HG03342 (cell line): ENCODE data around the gene PPA1.
"Not testable (repeated sequence)": the region's sequence is repeated elsewhere in the genome, so short reads cannot be mapped to it uniquely, and the experiment has no call there.

Experiments used
- ATAC-seq: cut with Tn5 transposase; IDR thresholded peaks from one replicate; pipeline ENCODE4 v1.9.1; 2021; ENCODE audit warnings: mild to moderate bottlenecking, moderate library complexity; ENCODE audit not compliant: unreplicated experiment

PPA1 gene

GRCh38 chr10:70255329-70256299 lies 22.4 kb upstream of the PPA1 start:
- no peak for ATAC-seq

DNA sequence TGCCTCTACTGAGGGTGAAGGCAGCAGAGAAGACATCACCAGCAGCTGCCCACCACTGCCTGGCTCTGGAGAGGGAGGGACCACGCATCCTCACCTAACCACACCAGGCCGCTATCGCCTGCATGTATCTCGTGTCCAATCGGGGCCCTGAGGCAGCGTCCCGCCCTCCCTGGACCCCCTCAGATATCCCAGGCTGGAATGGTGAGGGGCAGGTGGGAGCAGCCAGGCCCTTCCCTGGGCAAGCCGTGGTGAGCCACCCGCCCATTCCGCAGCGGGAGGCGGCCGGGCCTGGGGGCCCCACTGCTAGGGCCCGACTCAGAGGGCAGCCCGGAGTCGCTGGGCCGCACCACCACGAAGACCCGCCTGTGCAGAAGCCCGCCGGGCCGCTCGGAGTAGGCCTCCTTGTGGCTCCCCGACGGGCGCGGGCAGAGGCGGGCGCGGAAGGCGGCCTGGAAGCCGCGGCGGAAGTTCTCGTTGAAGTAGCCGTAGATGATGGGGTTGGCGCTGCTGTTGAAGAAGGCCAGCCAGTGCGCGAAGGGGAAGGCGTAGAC lies 21.6 kb upstream of the PPA1 start:
- ATAC-seq: no peak

DNA sequence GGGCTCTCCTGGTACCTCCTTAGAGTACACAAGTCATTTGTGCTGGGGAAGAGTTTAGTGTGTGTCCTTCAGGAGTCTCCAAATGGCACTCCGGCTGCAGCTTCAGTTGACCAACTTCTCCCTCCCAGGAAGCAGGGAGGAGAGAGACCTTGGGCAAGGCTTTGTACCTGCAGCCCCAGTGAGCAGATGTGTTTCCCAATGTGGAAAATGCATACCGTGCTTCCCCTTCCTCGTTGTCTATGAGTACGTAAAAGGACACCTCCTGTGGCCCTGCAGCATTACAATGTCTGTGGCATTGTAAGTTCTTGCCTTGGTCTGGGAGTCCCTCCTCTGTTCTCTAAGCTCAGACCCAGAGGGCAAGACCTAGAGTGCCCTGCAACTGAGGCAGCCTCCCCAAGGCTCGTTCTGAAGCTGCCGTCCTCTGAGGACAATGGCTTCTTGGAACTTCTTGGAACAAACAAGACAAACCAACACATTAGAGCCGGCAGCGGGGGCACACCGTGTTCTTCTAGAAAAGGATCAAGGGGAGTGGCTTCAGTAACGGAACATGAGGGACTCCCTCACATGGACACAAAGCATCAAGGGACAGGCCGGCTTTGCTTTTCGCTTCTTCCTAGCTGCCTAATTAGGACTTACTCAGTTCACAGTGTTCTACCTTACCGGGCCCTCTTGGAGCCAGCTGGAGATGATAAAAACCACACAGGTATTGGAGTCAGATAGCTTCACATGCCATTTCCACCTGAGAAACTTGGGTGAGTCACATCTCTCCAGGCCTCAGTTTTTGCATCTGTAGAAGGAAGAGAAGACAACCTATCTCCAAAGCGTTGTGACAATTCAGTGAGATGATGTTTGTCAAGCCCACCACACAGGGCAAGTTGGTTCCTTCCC lies 20.9 kb upstream of the PPA1 start:
- ATAC-seq: no peak

GRCh38 chr10:70250961-70251680 lies 17.9 kb upstream of the PPA1 start:
- ATAC-seq: no peak

GRCh38 chr10:70247360-70247759 lies 14.1 kb upstream of the PPA1 start:
- no peak for ATAC-seq

- ATAC-seq: no peak
Observed at GRCh38 chr10:70241081-70241480, 7.9 kb upstream of the PPA1 start.

GRCh38 chr10:70239986-70240385 lies 6.8 kb upstream of the PPA1 start:
- ATAC-seq: not testable (repeated sequence)

GRCh38 chr10:70239077-70239976 lies 6.1 kb upstream of the PPA1 start:
- ATAC-seq: not testable (repeated sequence)

- not testable (repeated sequence) for ATAC-seq
Observed at GRCh38 chr10:70237958-70238536, 4.8 kb upstream of the PPA1 start.

- ATAC-seq: no peak
Observed at GRCh38 chr10:70234668-70235447, 1.6 kb upstream of the PPA1 start.

DNA sequence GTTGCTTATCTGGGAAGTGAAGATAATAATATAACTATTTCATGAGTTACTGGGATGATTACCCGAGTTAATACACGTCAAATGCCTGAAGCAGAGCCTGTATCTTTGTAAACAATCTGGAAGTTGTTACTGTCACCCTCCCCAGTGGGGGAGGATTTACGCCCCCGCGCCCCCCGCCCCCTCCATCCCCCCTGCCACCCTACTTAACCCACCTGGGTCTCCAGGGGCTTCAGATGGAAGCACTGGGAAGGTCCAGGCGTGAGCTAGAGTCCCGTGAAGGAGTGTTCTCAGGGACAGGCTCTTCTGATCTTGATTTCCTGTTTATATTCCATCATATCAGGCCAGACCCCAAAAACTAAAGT lies 691 bp upstream of the PPA1 start:
- no peak for ATAC-seq

DNA sequence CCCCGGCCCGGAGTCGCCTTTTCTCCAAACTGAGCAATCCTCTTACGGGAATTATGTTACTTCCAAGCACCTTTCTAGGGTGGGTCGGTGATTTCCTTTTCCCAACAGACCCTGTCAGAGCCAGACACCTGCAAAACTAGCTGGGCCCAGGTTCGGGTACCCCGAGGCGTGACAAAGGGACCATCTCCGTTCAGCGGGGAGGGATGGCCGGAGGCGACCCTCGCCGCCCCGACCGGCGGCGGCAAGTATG lies 445 bp downstream of the PPA1 start:
- no peak for ATAC-seq

DNA sequence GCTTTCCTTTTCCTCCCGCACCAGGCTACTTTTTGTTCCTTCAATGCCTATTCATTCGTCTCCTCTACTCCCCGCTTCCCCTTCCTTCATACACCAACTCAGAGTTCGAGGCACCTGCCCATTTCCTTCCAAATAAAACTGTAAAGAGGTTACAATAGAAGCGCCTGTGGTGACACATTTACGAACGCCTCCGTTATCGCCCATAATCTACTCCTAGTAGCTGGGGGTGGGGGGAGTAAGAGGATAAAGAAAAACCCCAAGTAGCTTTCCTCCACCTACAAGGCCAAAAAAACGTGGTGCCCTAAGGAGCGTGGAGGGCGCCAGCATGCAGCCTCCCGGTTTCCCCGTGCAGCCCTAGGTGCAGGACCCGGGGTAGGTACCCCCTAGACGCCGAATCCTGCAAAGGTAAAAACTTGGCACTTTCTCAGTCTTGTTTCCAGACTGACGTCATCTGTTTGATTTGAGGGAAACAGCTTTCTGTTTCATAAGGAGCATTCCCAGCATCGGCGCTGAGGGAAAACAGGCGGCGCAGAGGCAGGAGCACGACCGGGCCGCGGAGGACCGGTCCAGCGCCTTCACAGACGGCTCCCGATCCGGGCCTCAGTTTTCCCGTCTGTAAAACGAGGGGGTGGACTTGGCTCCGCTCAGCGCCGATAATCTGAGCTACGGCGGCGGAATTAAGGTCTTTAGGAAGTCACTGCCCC lies 922 bp downstream of the PPA1 start:
- no peak for ATAC-seq

DNA sequence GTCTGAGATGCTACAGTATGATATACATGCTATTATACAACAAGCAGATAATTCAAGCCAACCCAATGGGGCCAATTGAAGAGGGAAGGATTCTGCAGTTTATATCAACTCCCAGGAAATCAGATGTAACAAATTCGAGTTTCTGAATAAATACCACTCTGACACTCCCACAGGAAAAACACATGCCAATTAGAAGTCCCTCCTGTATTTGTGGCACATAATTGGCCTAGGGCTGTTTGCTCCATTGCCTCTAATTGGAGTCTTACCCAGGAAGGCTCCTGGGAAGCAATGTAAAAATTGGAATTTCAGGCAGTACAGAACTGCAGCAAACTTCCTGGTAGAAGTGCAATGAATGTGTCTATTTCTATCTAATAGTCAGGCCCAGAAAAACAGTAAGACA lies 4.7 kb downstream of the PPA1 start:
- ATAC-seq: no peak

GRCh38 chr10:70227548-70228320 lies 5.5 kb downstream of the PPA1 start:
- ATAC-seq: no peak

- no peak for ATAC-seq
Observed at GRCh38 chr10:70223728-70224127, 9.5 kb downstream of the PPA1 start.

- not testable (repeated sequence) for ATAC-seq
Observed at GRCh38 chr10:70222811-70223447, 10.3 kb downstream of the PPA1 start.
